AG09309 (cell line): ENCODE data around the gene ZAR1L.

Experiments
- DNase-seq: peaks from one replicate; pipeline ENCODE4 v3.0.0-alpha.2; 2010; ENCODE audit warnings: low read depth
- H3K4me3 ChIP-seq: 2 replicates; pipeline ENCODE4 v1.5.1; 2011; ENCODE audit warnings: mild to moderate bottlenecking, low read depth, low read length, moderate library complexity; ENCODE audit not compliant: control insufficient read depth
- TF ChIP-seq, protein P1 (sequence below): IDR thresholded peaks from 2 replicates; pipeline ENCODE4 v1.5.1; 2011; ENCODE audit warnings: mild to moderate bottlenecking, low read depth, low read length, inconsistent platforms; ENCODE audit not compliant: insufficient read depth, control insufficient read depth; ENCODE audit errors: missing control alignments

The ZAR1L gene

GRCh38 chr13:32284927-32285632 is 30.1 kb downstream of the ZAR1L start:
- H3K4me3 ChIP-seq: no peak overlapping the region
- TF ChIP-seq, protein P1, sequence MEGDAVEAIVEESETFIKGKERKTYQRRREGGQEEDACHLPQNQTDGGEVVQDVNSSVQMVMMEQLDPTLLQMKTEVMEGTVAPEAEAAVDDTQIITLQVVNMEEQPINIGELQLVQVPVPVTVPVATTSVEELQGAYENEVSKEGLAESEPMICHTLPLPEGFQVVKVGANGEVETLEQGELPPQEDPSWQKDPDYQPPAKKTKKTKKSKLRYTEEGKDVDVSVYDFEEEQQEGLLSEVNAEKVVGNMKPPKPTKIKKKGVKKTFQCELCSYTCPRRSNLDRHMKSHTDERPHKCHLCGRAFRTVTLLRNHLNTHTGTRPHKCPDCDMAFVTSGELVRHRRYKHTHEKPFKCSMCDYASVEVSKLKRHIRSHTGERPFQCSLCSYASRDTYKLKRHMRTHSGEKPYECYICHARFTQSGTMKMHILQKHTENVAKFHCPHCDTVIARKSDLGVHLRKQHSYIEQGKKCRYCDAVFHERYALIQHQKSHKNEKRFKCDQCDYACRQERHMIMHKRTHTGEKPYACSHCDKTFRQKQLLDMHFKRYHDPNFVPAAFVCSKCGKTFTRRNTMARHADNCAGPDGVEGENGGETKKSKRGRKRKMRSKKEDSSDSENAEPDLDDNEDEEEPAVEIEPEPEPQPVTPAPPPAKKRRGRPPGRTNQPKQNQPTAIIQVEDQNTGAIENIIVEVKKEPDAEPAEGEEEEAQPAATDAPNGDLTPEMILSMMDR: no peak
- peak; percentile 20 for DNase-seq

DNA sequence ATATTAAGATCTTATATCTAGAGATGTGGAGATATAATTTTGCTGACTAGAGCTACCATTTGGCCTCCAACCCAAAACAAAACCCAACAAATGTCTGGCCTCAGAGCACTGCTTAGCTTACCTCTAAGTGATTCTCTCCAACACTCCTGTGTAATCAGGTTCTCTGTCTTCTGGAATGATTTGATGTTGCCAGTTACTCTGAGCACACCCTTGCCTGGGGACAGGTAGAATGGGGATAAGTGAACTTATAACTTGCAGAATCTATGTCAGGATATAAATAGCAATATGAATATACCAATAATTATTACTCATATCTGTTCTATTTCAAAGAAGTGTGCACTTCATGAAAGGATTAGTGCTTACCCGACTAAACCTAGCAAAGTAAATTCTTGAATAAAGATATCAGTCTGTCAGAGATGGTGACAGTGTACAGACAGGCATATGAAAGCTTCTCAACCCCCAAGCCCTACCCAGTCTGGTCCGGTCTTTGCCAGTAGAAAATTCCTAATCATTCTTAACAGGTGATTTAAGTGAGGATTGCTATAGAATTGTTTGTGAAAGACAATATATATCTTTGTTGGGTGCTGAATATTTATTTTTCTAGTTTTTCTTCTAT is 33.0 kb downstream of the ZAR1L start:
- no peak for DNase-seq
- TF ChIP-seq, protein P1: no peak

DNA sequence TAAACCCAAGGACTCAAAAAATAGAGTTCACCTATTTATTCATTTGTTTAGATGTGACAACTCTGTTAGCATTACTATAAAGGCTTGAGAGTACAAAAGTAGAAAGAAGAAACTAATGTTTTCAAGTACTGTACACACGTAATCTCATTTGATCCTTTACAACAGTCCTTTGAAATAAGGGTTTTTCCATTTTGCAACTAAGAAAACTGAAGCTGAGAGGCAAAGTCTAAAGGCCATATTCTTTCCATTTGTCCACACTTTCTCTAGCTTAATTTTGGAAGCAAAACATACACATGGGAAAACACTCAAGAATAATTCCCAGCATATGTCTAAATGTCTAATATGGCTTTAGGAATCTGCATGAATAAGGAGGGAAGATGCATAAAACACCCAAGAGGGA is 34.1 kb downstream of the ZAR1L start:
- TF ChIP-seq, protein P1: no peak
- DNase-seq: no peak
- H3K4me3 ChIP-seq: no peak overlapping the region

More for the DNA sequence above, 33.0 kb downstream of the ZAR1L start:
- H3K4me3 ChIP-seq: no peak overlapping the region

DNA sequence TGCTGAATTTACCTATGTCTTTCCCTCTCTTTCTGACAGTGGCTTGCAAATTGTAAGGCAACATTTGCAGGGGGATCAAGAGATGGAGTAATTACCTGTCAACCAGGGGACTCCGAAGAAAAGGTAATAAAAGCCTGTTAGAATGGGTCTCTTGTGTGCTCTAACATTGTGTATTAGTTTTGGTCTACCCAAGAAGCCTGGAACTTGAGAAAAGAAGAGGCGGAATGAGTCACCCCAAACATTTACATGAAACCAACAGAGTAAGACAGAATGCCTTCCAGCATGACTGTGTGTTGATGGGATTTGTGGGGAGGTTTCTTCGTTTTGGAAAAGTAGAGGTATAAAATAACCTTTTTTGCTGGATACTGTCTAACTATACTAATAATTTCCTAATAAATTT is 36.7 kb downstream of the ZAR1L start:
- H3K4me3 ChIP-seq: no peak overlapping the region
- TF ChIP-seq, protein P1: no peak
- no peak for DNase-seq

DNA sequence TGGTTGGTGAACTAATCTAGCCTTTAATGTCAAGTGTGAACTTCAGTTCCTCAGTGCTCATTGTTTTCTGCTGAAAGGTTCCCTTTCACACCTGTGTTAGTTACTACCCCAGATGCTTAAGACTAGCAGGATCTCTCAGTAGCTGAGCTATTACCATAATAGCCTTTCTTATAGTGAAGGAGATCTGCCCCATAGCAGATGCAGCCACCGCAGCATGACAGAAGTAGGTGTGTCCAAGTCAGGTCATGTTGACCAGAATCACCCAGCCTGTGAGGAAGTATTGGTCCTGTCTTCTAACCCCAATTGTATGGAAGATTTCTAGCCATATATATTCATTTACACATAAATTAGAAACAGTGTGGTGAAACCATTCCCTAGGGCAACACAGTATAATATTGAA is 37.3 kb downstream of the ZAR1L start:
- TF ChIP-seq, protein P1: no peak
- no peak for DNase-seq
- no peak overlapping the region for H3K4me3 ChIP-seq

DNA sequence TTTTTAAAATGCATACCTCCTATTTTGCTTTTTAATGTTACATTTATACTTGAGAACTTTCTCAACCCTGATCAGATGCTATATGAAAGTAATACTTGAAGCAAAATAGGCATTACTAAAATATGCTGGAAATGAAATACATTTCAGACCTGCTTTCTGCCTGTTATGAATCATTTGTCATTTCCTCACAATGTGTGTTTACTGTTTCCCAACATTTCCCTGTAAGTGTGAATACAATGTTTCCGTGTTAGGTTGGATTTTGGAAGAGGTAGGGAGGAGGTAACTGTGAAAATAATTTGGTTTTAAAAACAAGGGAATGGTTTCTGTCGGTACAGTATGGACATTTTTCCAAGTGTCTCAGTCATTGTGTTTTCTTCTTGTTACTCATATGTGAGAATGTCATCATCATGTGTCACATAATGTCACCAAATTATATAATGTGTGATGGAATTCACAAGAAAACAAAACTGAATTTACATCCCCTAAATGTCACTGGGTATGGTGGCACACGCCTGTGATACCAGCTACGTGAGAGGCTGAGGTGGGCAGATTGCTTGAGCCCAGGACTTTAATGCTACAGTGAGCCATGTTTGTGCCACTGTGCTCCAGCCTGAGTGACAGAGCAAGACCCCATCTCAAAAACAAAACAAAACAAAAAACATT is 43.0 kb downstream of the ZAR1L start:
- TF ChIP-seq, protein P1: no peak
- no peak for DNase-seq
- H3K4me3 ChIP-seq: no peak overlapping the region
